GM12801 (cell line): ENCODE results near the gene EVC.

Experiments used
- CTCF ChIP-seq: IDR thresholded peaks from one replicate; pipeline ENCODE4 v1.5.1; 2011; ENCODE audit warnings: control low read depth; ENCODE audit not compliant: insufficient read length; ENCODE audit errors: extremely low read depth

EVC gene

GRCh38 chr4:5808081-5808741 is 97.2 kb downstream of the EVC start:
- TF ChIP-seq CTCF = no peak

- TF ChIP-seq CTCF = no peak
Observed at GRCh38 chr4:5809216-5809776, 98.3 kb downstream of the EVC start.

GRCh38 chr4:5810151-5810550 is 99.2 kb downstream of the EVC start:
- TF ChIP-seq CTCF = no peak

GRCh38 chr4:5810770-5811430 is 99.9 kb downstream of the EVC start:
- no peak for TF ChIP-seq CTCF

GRCh38 chr4:5812506-5813229 is 101.7 kb downstream of the EVC start:
- TF ChIP-seq CTCF = no peak

GRCh38 chr4:5813882-5814255 is 102.9 kb downstream of the EVC start:
- no peak for TF ChIP-seq CTCF

- TF ChIP-seq CTCF = no peak
Observed at GRCh38 chr4:5814421-5814820, 103.4 kb downstream of the EVC start.
